Ammon's horn (tissue), 1 donor: ENCODE measurements around the gene HNRNPUL2.
"Not testable (repeated sequence)": the region's sequence is repeated elsewhere in the genome, so short reads cannot be mapped to it uniquely, and the experiment has no call there.

ENCODE experiments used
- DNase-seq: peaks from one replicate; pipeline ENCODE4 v3.0.0-alpha.2; 2016; ENCODE audit warnings: low spot score

HNRNPUL2 gene

GRCh38 chr11:62703921-62704320 is 23.3 kb downstream of the HNRNPUL2 start:
- DNase-seq = not testable (repeated sequence)

DNA sequence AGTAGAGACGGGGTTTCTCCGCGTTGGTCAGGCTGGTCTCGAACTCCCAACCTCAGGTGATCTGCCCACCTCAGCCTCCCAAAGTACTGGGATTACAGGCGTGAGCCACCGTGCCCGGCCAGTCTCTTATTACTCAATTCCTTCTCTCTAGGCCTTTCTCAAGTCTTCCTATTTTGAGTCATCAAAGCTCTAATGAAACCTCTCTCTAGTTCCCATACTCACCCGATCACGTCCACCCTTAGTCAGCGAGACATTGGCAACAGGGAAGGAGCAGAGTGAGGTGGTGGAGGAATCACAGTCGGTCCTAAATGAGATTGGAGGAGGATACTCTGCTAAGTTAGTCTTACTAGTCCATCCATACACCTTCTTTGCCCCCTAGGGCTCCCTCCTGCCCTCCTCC is 25.0 kb downstream of the HNRNPUL2 start:
- no peak for DNase-seq

GRCh38 chr11:62694455-62695167 is 32.6 kb downstream of the HNRNPUL2 start:
- peak; percentile 87 for DNase-seq

GRCh38 chr11:62693624-62694023 is 33.6 kb downstream of the HNRNPUL2 start:
- not testable (repeated sequence) for DNase-seq

GRCh38 chr11:62689421-62690183 is 37.7 kb downstream of the HNRNPUL2 start, which contains the start of gene LRRN4CL:
Gene LRRN4CL (minus strand): TSS chr11:62689530. CDS start chr11:62688508, 1,022 bp downstream.
- peak; percentile 32 for DNase-seq

GRCh38 chr11:62688491-62688890 is 38.8 kb downstream of the HNRNPUL2 start:
- no peak for DNase-seq

GRCh38 chr11:62687508-62688396 is 39.5 kb downstream of the HNRNPUL2 start:
- no peak for DNase-seq

DNA sequence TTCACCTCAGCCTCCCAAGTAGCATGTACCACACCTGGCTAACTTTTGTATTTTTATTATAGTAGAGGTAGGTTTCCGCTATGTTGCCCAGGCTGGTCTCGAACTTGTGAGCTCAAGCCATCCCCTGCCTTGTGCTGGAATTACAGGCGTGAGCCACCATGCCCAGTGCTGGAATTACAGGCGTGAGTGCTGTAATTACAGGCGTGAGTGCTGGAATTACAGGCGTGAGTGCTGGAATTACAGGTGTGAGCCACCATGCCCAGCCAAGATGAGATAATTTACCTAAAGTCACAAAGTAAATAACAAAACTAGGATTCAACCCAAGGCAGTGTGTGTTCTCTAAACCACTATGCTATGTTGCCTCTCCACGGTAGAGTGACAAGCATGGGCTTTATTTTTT is 44.7 kb downstream of the HNRNPUL2 start:
- no peak for DNase-seq

DNA sequence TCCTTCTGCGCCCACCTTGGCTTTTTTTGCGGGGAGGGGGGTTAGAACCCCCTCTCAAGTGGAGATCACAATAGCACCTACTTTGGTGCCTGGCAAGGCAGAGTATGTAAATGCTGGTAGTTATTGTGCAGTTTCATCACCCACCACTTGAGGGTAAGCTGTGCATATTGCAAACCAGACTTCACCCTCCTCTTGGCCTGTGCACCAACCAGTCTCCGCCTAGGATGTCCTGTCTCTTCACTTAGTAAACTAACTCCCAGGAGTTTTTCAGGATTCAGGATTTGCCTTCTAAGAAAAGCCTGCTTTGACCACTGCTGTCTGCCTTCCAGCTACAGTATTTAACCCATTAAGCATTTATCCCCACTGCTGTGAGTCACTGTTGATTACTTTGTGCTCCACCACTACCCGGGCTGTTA is 46.4 kb downstream of the HNRNPUL2 start:
- DNase-seq = peak; percentile 64

DNA sequence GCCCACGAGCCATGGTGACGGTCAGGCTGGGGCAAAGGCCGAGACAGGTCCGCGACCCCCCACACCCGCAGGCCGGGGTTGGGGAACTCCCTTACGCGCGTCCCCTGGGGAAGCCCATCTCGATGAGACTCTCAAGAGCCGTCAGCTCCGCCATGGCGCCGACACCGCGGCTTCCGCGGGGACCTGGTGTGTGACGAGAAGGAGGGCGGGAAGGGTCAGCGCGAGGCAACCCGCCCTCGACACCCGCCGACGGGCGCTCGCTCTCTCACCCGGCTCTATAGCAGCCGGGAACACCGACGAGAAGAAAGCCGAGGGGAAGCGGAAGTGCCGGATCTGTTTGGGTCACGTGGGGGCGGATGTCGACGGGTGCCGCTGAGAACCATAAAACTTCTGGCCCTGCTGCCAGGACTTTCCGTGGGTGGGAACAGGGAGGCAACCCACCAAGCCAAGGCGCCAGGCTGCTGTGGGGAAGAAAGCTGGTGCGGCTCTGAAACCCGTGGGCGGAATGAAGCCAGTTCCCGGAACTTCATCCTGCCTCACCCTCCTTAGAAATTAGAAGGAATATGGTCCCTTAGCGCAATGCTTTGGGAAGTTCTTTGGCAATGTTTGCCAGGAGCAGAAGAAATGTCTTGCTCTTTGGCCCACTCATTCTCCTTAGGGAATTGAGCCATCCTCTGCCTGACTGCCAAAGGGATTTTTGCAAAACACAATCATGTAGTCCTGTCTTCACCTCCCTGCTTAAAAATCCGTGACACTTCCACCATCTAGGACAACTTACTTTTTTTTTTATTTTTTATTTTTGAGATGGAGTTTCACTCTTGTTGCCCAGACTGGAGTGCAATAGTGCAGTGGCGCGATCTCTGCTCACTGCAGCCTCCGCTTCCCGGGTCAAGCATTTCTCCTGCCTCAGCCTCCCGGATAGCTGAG is 48.2 kb downstream of the HNRNPUL2 start, which contains the start of gene UBXN1:
Gene UBXN1, minus strand, starts transcription at position 304 of the 927 bp plus-strand sequence. Its CDS starts 150 bp downstream, at position 154.
- DNase-seq = peak; percentile 88

DNA sequence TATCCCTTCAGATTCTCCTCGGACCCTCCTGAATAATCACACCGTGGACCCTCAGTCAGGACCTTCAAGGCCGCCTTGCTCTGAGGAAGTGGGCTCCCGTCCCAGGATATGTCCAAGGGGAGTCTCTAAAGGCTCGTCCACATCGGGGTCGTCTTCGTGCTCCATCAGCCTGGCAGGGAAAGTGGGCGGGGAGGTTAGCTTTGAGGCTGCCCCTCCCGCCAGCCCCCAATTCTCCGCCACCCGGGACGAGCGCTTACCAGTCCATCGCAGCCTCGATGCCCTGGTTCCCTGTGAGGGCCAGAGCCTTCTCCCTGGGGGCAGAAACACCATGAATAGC is 48.9 kb downstream of the HNRNPUL2 start:
- DNase-seq = no peak

DNA sequence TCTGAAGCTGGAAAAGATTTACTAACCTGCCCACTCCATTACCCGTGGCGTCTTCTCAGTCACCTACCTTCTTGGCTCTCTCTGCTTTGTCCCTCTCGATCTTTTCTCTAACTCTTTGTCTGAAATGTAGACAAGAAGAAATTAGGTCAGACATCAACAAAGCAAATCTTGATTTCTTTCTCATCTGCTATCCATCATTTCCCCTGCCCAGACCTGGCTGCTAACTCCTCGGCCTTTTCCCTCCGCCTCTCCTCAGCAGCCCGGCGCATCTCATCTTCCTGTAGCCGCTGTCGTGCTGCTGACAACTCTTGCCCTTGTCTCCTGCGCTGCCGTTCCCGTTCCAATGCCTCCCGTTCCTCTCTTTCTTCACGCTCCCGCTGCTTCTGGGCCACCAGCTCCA is 49.5 kb downstream of the HNRNPUL2 start:
- DNase-seq = no peak

- no peak for DNase-seq
These were observed 50.1 kb downstream of the HNRNPUL2 start for GRCh38 chr11:62677156-62677555.

- no peak for DNase-seq
These were observed 50.6 kb downstream of the HNRNPUL2 start for GRCh38 chr11:62676698-62677097.

- DNase-seq = not testable (repeated sequence)
These were observed 51.8 kb downstream of the HNRNPUL2 start for GRCh38 chr11:62675415-62675814.

DNA sequence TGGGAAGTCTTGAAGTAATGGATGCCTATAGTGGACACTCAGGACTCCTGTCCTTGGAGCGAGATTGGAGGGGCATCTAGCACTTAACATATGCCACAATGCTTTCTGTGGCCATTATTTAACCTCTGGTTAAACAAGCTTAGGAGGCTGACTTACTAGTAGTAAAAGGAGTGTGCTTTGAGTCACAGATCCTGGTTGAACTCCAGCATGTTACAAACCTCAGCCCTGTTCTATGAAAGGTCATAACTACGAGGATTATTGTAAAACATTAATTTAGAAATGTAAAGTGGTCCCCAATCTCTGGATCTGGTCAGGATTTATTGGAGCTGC is 54.1 kb downstream of the HNRNPUL2 start:
- DNase-seq = no peak

- DNase-seq = peak; percentile 87
These were observed 55.5 kb downstream of the HNRNPUL2 start, which contains the start of the genes LBHD1 and UQCC3 for GRCh38 chr11:62671608-62672389. Gene LBHD1 (minus strand): TSS chr11:62672267. CDS start chr11:62670031, 2,236 bp downstream. Gene UQCC3 (plus strand): TSS chr11:62671673. CDS start chr11:62671746, 73 bp downstream.

DNA sequence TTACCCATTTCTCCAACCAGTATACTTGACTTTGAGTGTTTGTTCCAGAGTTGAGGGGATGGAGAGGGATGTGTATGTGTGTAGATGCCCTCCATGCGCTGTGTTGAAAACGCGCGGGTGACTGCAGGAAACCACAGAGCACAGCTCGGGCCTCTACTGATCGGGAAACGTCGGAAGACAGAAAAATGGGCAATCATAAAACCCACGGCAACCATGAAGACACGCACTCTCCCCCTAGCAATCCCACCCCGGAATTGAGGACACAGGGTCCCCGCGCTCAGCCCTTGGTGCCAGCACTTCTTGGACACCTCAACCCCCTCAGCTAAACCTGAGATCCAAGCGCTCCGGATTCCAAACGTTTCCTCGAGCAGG is 56.0 kb downstream of the HNRNPUL2 start:
- no peak for DNase-seq

DNA sequence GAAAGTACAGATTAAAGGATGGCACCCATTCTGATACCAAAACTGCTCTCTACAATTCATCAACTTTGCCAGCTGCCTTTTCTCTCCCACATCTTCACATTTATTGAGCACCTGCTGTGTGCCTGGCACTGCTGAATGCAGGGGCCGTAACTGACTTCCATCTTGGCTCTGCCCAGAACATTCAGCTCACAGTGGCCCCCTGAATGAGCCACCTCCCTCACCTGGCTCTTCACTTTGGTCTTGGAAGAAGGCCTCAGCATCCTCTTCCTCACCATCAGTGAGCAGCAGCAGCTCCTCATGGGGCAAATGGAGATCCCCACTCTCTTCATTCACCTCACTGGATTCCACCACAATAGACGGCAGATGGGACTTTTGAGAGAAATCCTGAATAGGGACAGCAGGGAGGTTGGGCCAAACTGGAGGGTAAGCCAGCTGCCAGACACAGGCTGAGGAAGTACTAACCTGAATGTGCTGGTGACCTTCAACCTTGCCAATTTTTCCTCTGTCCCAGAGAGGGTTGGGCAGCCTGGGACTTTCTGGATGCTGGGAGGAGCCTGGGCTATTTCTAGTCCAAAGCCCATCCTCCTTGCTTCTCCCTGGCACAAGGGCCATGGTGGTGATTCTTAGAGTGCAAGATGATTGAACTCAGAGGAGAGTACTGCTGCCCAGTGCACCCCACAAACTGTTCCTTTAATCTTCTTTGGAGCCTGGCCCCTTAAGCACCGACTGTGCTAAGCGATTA is 57.7 kb downstream of the HNRNPUL2 start:
- no peak for DNase-seq

GRCh38 chr11:62667460-62667859 is 59.8 kb downstream of the HNRNPUL2 start:
- no peak for DNase-seq
